ENCODE data around the gene ZNFX1.

The ZNFX1 gene

GRCh38 chr20:49285813-49286494, 8.1 kb upstream of the ZNFX1 start:
- H3K36me3 ChIP-seq (ENCODE audit: control insufficient read depth in 2 of 2, insufficient read depth in 2 of 2, low read length in 2 of 2), result peaks cover 87 to 95% of the 10 kb centered on the region in 2 donors
- H3K4me1 ChIP-seq (ENCODE audit: control insufficient read depth in 2 of 2, insufficient read depth in 2 of 2, low read length in 2 of 2), result peaks cover 5 to 7% of the 10 kb centered on the region in 2 donors
- peaks cover 48 to 53% of the 10 kb centered on the region in 2 donors for H3K9me3 ChIP-seq (ENCODE audit: control insufficient read depth in 2 of 2, low read length in 2 of 2)
- H3K4me3 ChIP-seq (ENCODE audit: low read length in 2 of 2), result peak overlapping the region; percentile 1 to 9
- peak overlapping the region in 1 of 2 donors; percentile 66 for H3K27ac ChIP-seq (ENCODE audit: low read depth in 2 of 2, low read length in 2 of 2)
- no peaks in the 10 kb centered on the region for H3K27me3 ChIP-seq (ENCODE audit: control insufficient read depth in 2 of 2, insufficient read depth in 2 of 2, low read length in 2 of 2)
- no peak overlapping the region for H3K9ac ChIP-seq (ENCODE audit: low read depth in 1 of 2, low read length in 2 of 2)

GRCh38 chr20:49285233-49285668, 7.4 kb upstream of the ZNFX1 start:
- Histone ChIP-seq H3K27me3 (ENCODE audit: control insufficient read depth in 2 of 2, insufficient read depth in 2 of 2, low read length in 2 of 2) (no peaks in the 10 kb centered on the region), H3K4me3 (ENCODE audit: low read length in 2 of 2) (peak overlapping the region in 1 of 2 donors; percentile 34), H3K9me3 (ENCODE audit: control insufficient read depth in 2 of 2, low read length in 2 of 2) (peaks cover 55 to 59% of the 10 kb centered on the region in 2 donors), H3K27ac (ENCODE audit: low read depth in 2 of 2, low read length in 2 of 2) (no peak overlapping the region), H3K4me1 (ENCODE audit: control insufficient read depth in 2 of 2, insufficient read depth in 2 of 2, low read length in 2 of 2) (peaks cover 5 to 7% of the 10 kb centered on the region in 2 donors), H3K9ac (ENCODE audit: low read depth in 1 of 2, low read length in 2 of 2) (no peak overlapping the region), H3K36me3 (ENCODE audit: control insufficient read depth in 2 of 2, insufficient read depth in 2 of 2, low read length in 2 of 2) (peaks cover 87 to 95% of the 10 kb centered on the region in 2 donors)

GRCh38 chr20:49284818-49285217, 7.0 kb upstream of the ZNFX1 start:
- H3K9me3 ChIP-seq (ENCODE audit: control insufficient read depth in 2 of 2, low read length in 2 of 2), result peaks cover 58 to 59% of the 10 kb centered on the region in 2 donors
- no peak overlapping the region for H3K27ac ChIP-seq (ENCODE audit: low read depth in 2 of 2, low read length in 2 of 2)
- H3K27me3 ChIP-seq (ENCODE audit: control insufficient read depth in 2 of 2, insufficient read depth in 2 of 2, low read length in 2 of 2), result no peaks in the 10 kb centered on the region
- peaks cover 5 to 10% of the 10 kb centered on the region in 2 donors for H3K4me1 ChIP-seq (ENCODE audit: control insufficient read depth in 2 of 2, insufficient read depth in 2 of 2, low read length in 2 of 2)
- H3K9ac ChIP-seq (ENCODE audit: low read depth in 1 of 2, low read length in 2 of 2), result no peak overlapping the region
- peaks cover 87 to 95% of the 10 kb centered on the region in 2 donors for H3K36me3 ChIP-seq (ENCODE audit: control insufficient read depth in 2 of 2, insufficient read depth in 2 of 2, low read length in 2 of 2)
- no peak overlapping the region for H3K4me3 ChIP-seq (ENCODE audit: low read length in 2 of 2)

GRCh38 chr20:49283703-49284625, 6.1 kb upstream of the ZNFX1 start:
- H3K9me3 ChIP-seq (ENCODE audit: control insufficient read depth in 2 of 2, low read length in 2 of 2), result peaks cover 58 to 59% of the 10 kb centered on the region in 2 donors
- no peak overlapping the region for H3K4me3 ChIP-seq (ENCODE audit: low read length in 2 of 2)
- H3K36me3 ChIP-seq (ENCODE audit: control insufficient read depth in 2 of 2, insufficient read depth in 2 of 2, low read length in 2 of 2), result peaks cover 84 to 93% of the 10 kb centered on the region in 2 donors
- no peak overlapping the region for H3K27ac ChIP-seq (ENCODE audit: low read depth in 2 of 2, low read length in 2 of 2)
- no peaks in the 10 kb centered on the region for H3K27me3 ChIP-seq (ENCODE audit: control insufficient read depth in 2 of 2, insufficient read depth in 2 of 2, low read length in 2 of 2)
- no peak overlapping the region for H3K9ac ChIP-seq (ENCODE audit: low read depth in 1 of 2, low read length in 2 of 2)
- peaks cover 5 to 8% of the 10 kb centered on the region in 2 donors for H3K4me1 ChIP-seq (ENCODE audit: control insufficient read depth in 2 of 2, insufficient read depth in 2 of 2, low read length in 2 of 2)

GRCh38 chr20:49283176-49283702, 5.4 kb upstream of the ZNFX1 start:
- Histone ChIP-seq H3K9me3 (ENCODE audit: control insufficient read depth in 2 of 2, low read length in 2 of 2) (peaks cover 58 to 59% of the 10 kb centered on the region in 2 donors), H3K36me3 (ENCODE audit: control insufficient read depth in 2 of 2, insufficient read depth in 2 of 2, low read length in 2 of 2) (peaks cover 80 to 86% of the 10 kb centered on the region in 2 donors), H3K4me3 (ENCODE audit: low read length in 2 of 2) (peak overlapping the region in 1 of 2 donors; percentile 14), H3K27me3 (ENCODE audit: control insufficient read depth in 2 of 2, insufficient read depth in 2 of 2, low read length in 2 of 2) (no peaks in the 10 kb centered on the region), H3K27ac (ENCODE audit: low read depth in 2 of 2, low read length in 2 of 2) (no peak overlapping the region), H3K9ac (ENCODE audit: low read depth in 1 of 2, low read length in 2 of 2) (no peak overlapping the region), H3K4me1 (ENCODE audit: control insufficient read depth in 2 of 2, insufficient read depth in 2 of 2, low read length in 2 of 2) (peaks cover under 1 to 5% of the 10 kb centered on the region in 2 donors)

- H3K36me3 ChIP-seq (ENCODE audit: control insufficient read depth in 2 of 2, insufficient read depth in 2 of 2, low read length in 2 of 2), result peaks cover 77 to 80% of the 10 kb centered on the region in 2 donors
- peaks cover 57 to 58% of the 10 kb centered on the region in 2 donors for H3K9me3 ChIP-seq (ENCODE audit: control insufficient read depth in 2 of 2, low read length in 2 of 2)
- no peak overlapping the region for H3K9ac ChIP-seq (ENCODE audit: low read depth in 1 of 2, low read length in 2 of 2)
- no peaks in the 10 kb centered on the region for H3K27me3 ChIP-seq (ENCODE audit: control insufficient read depth in 2 of 2, insufficient read depth in 2 of 2, low read length in 2 of 2)
- H3K4me1 ChIP-seq (ENCODE audit: control insufficient read depth in 2 of 2, insufficient read depth in 2 of 2, low read length in 2 of 2), result peaks cover 0 to 4% of the 10 kb centered on the region in 2 donors
- no peak overlapping the region for H3K27ac ChIP-seq (ENCODE audit: low read depth in 2 of 2, low read length in 2 of 2)
- peak overlapping the region in 1 of 2 donors; percentile 14 for H3K4me3 ChIP-seq (ENCODE audit: low read length in 2 of 2)
Measured at GRCh38 chr20:49282584-49283171, 4.8 kb upstream of the ZNFX1 start.

- Histone ChIP-seq H3K36me3 (ENCODE audit: control insufficient read depth in 2 of 2, insufficient read depth in 2 of 2, low read length in 2 of 2) (peaks cover 73% of the 10 kb centered on the region in 2 donors), H3K4me3 (ENCODE audit: low read length in 2 of 2) (peak overlapping the region; percentile 24 to 52), H3K9me3 (ENCODE audit: control insufficient read depth in 2 of 2, low read length in 2 of 2) (peaks cover 52 to 54% of the 10 kb centered on the region in 2 donors), H3K4me1 (ENCODE audit: control insufficient read depth in 2 of 2, insufficient read depth in 2 of 2, low read length in 2 of 2) (peaks cover 0 to 4% of the 10 kb centered on the region in 2 donors), H3K27ac (ENCODE audit: low read depth in 2 of 2, low read length in 2 of 2) (no peak overlapping the region), H3K27me3 (ENCODE audit: control insufficient read depth in 2 of 2, insufficient read depth in 2 of 2, low read length in 2 of 2) (no peaks in the 10 kb centered on the region), H3K9ac (ENCODE audit: low read depth in 1 of 2, low read length in 2 of 2) (no peak overlapping the region)
Measured at GRCh38 chr20:49281913-49282467, 4.1 kb upstream of the ZNFX1 start.

GRCh38 chr20:49281059-49281912, 3.4 kb upstream of the ZNFX1 start:
- Histone ChIP-seq H3K27me3 (ENCODE audit: control insufficient read depth in 2 of 2, insufficient read depth in 2 of 2, low read length in 2 of 2) (no peaks in the 10 kb centered on the region), H3K9me3 (ENCODE audit: control insufficient read depth in 2 of 2, low read length in 2 of 2) (peaks cover 45 to 47% of the 10 kb centered on the region in 2 donors), H3K4me1 (ENCODE audit: control insufficient read depth in 2 of 2, insufficient read depth in 2 of 2, low read length in 2 of 2) (peaks cover 0 to 8% of the 10 kb centered on the region in 2 donors), H3K4me3 (ENCODE audit: low read length in 2 of 2) (peak overlapping the region; percentile 36 to 93), H3K27ac (ENCODE audit: low read depth in 2 of 2, low read length in 2 of 2) (peak overlapping the region; percentile 1 to 40), H3K36me3 (ENCODE audit: control insufficient read depth in 2 of 2, insufficient read depth in 2 of 2, low read length in 2 of 2) (peaks cover 66% of the 10 kb centered on the region in 2 donors), H3K9ac (ENCODE audit: low read depth in 1 of 2, low read length in 2 of 2) (no peak overlapping the region)

Measured in mucosa of rectum (tissue), 2 donors.